GM19455 (cell line): Measurements from ENCODE around the gene TTC39C.
"Not testable (repeated sequence)": the region's sequence is repeated elsewhere in the genome, so short reads cannot be mapped to it uniquely, and the experiment has no call there.

Source experiments
- ATAC-seq: cut with Tn5 transposase; IDR thresholded peaks from one replicate; pipeline ENCODE4 v1.9.1; 2021; ENCODE audit not compliant: unreplicated experiment

The TTC39C gene

DNA sequence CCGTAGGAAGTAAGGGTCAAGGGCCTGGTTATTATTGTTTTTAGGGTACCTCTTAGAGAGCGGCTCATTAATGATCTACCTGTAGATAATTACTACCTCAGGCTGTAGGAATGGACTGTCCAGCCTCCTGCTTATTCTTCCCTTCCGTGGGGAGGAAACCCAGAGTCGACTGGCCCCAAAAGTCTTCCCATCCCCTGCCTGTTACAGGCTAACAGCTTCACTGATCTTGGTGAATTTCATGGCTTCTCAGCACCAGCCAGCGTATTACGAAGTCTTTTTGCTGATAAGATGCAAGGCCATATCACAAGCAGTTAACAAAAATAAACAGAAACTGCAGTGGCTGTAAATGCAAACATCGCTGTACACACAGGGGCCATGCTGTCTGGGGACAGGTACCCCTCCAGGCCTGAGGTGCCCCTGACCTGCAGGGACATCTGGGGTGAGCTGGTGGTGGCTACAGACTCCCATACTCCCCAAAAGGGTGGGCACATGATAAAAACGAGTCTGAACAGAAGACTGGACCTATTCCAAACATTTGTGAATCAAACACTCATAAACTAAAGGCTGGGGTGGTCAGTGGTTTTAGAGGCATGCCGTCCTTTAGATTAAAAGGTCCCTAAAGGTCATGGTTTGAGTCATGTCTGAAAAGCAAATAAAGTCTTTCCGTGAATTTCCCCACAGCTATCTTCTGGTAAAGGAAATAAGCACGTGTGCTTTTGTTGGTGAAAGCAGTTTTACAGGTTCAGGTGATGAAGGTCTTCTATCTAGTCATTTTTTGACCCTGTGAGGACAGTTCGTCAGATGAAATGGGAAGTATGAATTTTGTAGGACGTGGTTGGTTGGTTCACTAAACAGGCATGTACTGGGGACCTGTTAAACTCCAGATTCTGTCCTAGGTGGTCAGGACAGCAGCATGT, 36.7 kb downstream of the TTC39C start:
- no peak for ATAC-seq

DNA sequence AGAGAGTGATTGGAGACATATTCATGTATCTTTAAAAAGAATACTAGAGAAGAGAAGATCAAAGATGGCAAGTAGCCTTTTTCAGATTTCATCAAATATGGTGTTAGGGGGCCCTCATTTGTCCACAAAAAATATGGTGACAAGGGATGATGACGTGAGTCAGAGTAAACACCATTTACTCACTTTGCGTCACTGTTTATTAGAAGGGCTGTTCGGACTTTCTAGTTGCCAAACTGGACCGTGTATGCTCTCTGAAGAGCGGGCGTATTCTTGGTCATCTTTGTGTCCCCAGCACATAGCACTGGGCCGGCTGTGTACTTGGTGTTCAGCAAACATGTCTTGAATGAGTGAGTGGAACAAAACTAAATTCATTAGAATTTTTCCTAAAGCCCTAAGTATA, 37.5 kb downstream of the TTC39C start:
- no peak for ATAC-seq

DNA sequence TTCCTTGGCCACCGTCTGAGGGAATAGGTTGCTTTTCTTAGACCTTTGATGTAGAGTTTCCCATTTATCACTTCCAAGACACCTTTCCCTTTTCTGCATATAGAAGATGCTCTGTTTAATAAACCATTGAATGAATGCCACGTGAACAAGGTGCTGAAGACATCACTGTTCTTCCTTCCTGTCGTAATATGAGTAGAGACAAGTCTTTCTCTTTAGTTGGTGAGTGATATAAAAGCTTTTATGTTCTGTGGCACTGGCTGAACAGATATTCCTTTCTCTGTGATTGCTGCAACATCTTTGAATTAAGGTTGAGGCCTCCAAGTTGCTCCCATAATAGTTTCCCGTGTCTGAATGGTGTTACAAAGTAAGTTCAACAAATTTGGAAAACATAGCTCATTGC, 38.7 kb downstream of the TTC39C start:
- ATAC-seq: no peak

DNA sequence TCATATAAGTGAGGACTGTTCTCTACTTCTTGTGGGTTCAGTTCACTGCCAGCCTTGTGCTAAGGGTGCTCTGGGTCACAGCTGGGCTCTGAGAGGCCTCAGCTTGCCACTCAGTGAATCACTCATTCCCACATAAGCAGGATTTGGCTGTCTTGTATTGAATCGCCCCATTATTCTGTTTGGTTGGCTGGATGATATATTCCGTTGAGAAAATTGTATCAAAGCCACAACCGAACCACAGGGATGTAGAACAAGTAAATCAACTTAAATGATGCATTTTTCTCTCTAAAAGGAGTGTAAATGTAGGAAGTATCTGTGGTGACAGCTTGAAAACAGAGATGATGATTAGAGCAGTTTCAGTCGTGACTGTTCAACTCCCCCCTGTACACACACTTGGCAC, 39.6 kb downstream of the TTC39C start:
- no peak for ATAC-seq

DNA sequence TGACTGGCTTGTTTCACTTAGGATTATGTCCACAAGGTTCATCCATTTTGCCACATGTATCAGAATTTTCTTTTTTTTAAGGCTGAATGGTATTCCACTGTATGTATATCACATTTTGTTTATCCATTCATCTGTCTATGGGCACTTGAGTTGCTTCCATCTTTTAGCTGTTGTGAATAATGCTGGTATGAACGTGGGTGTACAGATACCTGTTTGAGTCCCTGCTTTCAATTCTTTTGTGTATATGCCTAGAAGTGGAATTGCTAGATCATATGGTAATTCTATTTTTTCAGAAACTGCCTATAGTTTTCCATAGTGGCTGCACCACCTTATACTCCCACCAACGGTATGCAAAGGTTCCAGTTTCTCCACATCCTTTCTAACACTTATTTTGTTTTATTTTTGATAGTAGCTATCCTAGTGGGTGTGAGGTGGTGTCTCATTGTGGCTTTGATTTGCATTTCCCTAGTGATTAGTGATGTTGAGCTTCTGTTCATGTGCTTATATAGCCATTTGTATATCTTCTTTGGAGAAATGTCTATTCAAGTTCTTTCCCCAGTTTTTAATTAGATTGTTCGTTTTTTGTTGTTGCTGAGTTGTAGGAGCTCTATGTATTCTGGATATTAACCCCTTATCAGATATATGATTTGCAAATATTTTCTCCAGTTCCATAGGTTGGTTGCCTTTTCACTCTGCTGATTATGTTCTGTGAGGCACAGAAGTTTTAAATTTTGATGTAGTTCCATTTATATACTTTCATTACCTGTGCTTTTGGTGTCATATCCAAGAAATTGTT, 40.7 kb downstream of the TTC39C start:
- no peak for ATAC-seq

DNA sequence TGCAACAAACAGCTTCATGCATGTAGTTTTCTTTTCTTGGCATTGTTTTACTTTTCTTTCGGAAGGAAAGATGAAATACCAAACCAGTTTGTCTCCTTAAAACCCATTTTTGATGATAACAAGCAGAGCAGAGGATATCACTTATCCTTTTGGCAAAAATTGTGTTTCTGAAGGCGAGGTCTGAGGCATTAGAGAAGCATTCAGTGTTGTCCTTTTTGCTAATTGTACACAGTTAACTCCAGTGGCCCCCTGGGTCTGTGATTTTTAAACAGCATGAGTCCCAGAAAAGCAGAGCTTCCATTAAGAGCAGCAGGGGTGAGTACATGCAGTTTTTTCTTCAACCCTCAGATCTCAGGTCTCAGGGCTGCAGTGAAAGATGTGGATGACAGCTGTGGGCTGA, 41.3 kb downstream of the TTC39C start:
- ATAC-seq: no peak

DNA sequence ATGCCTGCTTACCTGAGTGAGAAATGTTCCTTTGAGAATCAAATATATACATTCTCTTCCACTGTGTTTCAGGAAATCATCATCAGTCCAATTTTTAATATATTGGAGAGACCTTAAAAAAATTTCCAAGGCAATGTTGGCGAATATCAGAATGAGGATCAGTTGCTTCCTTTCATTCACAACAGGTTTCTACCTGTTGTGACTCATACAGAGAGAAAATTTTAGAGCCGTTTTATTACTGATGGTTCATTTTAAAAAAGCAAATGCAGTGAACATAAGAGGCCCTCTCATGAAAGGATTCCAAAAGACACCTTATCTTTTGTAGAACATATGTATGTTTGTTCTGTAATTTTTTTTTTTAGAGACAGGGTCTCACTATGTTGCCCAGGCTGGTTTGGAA, 42.0 kb downstream of the TTC39C start:
- ATAC-seq: no peak

DNA sequence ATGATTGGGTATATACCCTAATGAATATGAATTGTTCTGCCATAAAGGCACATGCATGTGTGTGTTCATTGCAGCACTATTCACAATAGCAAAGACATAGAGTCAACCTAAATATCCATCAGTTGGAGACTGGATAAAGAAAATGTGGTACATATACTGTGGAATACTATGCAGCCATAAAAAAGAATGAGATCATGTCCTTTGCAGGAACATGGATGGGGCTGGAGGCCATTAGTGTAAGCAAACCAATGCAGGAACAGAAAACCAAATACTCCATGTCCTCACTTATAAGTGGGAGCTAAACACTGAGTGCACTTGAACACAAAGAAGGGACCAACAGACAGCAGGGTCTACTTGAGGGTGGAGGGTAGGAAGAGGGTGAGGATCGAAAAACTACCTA, 43.2 kb downstream of the TTC39C start:
- ATAC-seq: no peak

DNA sequence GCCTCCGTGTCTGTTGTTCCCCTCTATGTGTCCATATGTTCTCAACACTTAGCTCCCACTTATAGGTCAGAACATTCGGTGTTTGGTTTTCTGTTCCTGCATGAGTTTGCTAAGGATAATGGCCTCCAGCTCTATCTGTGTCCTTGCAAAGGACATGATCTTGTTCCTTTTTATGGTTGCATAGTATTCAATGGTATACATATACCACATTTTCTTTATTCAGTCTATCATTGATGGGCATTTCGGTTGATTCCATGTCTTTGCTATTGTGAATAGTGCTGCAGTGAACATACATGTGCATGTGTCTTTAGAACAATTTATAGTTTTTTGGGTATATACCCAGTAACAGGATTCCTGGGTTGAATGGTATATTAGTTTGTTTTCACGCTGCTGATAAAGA, 44.8 kb downstream of the TTC39C start:
- not testable (repeated sequence) for ATAC-seq

DNA sequence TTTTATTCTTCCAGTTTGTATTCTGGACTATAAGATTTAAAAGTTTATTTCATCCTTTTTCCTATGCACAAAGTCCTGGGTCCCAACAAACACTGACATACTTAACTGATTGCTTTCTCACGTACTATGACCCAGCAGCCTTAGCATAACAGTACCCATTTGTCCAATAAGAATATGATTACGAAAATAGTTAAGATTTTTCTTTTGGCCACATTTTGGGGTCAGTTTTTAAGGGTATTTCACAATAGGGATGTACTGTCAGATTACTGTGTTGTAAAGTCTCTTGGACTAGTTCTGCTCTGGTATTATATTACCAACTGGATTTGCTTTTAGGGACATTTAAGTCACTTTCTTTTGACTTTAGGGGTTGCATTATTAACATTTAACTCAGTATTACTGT, 46.1 kb downstream of the TTC39C start:
- ATAC-seq: no peak

DNA sequence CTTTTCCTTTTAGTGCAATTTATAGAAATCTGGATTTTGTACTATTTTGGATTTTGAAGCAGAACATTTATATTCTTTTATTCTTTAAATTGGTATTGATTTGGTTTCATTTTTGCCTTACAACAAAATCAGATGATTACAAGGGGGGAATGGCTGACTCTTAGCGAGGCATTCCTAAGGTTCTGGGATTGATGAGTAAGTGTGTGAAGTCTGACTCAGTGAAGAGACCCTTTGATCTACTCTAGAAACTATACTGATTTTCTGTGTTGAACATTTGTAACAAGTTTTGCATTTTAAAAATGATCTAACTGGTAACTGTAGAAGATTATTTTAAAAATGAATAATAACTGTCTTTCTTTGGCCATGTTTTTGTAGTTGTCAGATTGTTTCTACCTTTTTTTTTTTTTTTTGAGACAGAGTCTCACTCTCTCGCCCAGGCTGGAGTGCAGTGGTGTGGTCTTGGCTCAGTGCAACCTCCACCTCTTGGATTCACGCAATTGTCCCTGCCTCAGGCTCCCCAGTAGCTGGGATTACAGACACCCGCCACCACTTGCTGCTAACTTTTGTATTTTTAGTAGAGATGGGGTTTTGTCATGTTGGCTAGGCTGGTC, 48.7 kb downstream of the TTC39C start:
- ATAC-seq: no peak

DNA sequence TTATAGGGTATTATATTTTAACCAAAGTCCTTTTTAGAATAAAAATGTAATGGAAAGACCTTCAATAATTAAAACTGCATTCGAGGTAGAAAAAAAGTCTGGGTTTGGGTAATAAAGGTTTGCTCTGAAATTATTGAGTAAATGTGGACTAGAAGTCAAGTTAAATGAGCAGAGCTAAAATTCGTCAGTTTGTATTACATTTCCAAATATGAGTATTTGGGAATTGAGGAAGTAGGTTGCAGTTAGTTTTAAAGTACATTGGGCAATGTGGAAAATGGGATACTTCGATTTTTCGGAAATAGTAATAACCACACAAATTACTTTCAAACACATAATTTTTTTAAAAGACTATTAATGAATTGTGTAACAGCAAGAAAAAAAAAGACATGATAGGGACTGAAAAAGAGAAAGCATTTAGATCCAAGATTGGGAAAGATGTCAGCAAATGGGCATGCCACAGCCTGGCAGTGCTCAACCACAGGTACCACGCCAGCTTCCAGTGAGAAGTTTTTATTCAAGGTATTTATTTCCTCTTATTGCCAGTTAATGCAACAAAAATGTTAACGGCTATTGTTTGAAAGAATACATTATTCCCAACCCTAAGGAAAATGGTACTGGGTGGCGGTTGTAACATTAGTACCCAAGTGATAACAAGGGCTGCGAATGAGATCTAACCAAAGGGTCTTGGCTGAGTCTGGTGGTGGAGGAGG, 50.0 kb downstream of the TTC39C start:
- no peak for ATAC-seq

DNA sequence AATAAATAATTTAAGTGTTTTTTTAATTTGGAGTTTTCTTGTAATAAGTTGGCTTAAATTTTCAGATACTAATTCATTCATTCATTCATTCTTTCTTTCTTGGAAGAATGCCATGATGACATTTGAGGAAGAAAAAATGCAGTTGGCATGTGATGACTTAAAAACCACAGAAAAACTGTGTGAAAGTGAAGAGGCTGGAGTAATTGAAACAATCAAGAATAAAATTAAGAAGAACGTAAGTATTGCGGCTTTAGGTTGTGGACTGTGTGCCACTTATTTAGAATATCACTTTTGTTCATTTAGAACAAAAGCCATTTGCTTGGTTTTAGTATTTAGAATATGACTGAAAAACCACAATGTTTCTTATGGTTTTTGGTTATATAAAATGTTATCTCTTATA, 51.4 kb downstream of the TTC39C start:
- no peak for ATAC-seq

DNA sequence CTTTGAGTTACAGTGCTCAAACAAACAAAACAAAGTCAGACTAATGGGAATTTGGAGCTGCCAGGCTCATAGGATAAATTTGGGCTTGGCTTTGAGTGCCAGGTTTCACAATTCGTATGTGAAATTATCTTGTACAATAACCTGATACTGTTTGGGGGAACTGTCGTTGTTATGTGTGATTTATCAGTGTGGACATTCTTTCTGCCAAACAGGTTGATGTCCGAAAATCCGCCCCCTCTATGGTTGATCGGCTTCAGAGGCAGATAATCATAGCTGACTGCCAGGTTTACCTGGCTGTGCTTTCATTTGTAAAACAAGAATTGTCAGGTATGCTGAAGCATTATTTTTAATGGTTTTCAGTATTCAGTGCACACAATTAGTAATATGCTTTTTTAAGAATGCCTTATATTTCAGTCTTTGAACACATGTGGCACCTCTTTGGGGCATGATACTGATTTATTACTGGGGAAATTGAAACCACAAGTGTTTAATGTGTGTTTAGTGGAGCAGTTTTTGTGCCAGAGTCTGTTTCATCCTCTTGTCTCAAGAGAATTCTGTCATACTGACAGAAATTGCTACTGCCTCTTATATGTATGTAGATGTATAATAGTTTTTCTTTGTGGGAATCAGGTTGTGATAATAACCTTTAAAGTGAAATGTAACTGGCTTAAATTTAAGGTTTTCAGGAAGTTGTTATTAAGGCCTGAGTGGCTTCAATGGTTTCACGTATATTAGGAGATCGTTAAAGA, 54.6 kb downstream of the TTC39C start:
- no peak for ATAC-seq

DNA sequence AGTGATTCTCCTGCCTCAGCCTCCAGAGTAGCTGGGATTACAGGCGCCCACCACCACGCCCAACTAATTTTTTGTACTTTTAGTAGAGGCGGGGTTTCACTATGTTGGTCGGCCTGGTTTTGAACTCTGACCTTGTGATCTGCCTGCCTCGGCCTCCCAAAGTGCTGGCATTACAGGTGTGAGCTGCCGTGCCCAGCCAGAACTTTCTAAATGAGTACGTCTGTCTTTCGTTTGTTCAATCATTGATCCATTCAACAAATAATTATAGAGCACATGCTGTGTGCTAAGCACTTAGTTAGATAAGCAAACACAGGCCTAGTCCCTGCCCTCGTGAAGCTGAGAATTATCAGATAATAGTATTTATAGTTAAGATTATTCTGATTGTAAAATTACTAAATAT, 56.5 kb downstream of the TTC39C start:
- ATAC-seq: no peak

DNA sequence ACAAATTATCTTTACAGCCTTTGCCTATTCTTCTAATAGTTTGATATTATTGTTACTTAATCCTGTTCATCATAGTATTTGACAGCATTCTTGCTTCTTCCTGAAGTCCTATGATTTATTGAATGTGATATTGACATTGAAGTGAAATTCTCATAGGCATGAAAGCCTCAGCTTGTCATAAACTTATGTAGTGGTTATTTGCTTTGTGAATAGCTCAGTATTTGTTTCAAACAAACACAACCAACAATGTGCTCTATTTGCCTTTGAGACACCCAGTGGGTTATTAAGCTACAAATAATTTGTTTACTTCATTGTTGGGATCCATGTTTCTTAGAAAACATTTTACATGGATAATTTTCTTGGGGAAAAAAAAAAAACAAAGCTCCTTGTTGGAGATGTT, 57.2 kb downstream of the TTC39C start:
- ATAC-seq: no peak

DNA sequence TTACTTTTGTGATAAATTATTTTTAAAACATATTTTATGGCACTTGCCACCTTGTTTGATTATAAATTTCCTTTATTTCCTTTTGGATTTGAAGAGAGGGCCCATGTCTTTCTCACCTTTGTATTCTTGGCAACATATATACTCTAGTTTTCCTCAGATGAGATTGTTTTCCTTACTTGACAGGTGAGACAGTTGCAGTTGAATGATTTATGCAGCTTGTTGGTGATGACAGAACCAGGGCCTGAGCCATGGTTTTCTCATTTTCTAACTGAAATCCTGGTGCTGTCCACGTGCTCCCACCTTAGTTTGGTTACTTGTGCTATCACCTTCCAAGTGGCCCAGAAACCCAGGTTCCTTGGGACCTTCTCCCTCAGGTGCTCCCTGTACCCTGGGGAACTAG, 58.2 kb downstream of the TTC39C start:
- no peak for ATAC-seq

DNA sequence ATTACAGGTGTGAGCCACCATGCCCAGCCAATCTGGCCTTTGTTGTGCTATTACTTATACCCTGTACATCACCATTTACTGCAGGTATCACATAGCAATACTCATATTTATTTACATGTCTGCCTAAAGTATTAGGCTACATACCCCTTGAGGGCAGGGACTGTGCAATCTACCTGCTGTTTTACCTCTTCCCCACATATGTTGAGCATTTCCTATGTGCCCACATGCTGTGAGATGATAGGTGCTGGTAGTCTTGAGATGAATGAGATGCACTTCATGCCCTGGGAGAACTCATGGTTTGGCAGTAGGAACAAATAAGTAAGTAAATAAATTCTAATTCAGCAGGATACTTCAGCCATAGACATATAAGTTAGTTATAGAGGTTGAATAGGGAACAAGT, 59.2 kb downstream of the TTC39C start:
- ATAC-seq: no peak

DNA sequence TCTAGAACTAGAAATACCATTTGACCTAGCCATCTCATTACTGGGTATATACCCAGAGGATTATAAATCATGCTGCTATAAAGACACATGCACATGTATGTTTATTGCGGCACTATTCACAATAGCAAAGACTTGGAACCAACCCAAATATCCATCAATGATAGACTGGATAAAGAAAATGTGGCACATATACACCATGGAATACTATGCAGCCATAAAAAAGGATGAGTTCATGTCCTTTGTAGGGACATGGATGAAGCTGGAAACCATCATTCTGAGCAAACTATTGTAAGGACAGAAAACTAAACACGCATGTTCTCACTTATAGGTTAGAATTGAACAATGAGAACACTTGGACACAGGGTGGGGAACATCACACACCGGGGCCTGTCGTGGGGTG, 60.2 kb downstream of the TTC39C start:
- not testable (repeated sequence) for ATAC-seq

DNA sequence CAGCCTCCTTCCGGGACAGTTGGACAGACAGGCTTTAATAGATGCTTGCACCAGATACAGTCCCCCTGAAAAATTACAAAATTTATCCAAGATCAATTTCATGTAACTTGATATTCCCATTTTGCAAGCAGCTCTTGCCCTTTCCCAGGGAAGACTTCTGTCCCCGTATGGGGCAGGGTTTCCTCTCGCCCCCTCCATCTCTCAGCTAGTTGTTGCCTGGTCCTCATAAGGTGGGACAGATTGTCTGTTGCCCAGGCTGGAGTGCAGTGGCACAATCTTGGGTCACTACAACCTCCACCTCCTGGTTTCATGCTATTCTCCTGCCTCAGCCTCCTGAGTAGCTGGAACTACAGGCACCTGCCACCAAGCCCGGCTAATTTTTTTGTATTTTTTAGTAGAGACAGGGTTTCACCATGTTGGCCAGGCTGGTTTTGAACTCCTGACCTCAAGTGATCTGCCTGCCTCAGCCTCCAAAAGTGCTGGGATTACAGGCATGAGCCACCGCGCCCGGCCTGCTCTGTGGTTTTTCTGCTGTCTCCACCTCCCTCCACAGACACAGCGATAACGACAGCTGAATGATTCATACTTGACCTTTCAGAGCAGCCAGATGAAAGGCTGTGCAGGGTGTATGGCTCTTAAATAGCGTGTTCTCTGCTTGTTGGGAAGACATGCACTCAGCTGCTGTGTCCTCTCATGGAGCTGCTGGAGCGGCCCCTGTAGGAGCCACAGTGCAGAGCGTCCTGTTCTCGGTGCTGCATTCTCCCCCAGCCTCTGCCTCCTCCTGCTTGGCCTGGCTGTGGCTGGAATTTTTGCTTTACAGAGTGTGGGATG, 61.4 kb downstream of the TTC39C start:
- no peak for ATAC-seq
